HepG2 (cell line): ENCODE results near the gene FDPS. TPM values are rescaled to one million over a fixed set of nuclear protein-coding genes. Genes with fewer than 3 reads are reported as not detected.

Experiments used
- ATRX ChIP-seq: sonication (generic); formaldehyde crosslinking; IDR thresholded peaks from 2 replicates; pipeline ENCODE4 v1.4.0; 2020; ENCODE audit warnings: missing genetic modification reagents, borderline replicate concordance
- CHD4 ChIP-seq: fragments of 200-600 bp; sonication (generic); IDR thresholded peaks from 2 replicates; pipeline ENCODE4 v1.7.0; 2017; ENCODE audit warnings: mild to moderate bottlenecking, low read length, borderline replicate concordance
- DNMT3B ChIP-seq: conservative IDR thresholded peaks from 2 replicates; pipeline ENCODE4 v1.6.1; 2016; ENCODE audit warnings: missing biosample characterization, control low read depth
- GATA4 ChIP-seq: sonication (generic); IDR thresholded peaks from 2 replicates; pipeline ENCODE4 v1.6.1; 2016; ENCODE audit warnings: antibody characterized with exemption, low read depth, borderline replicate concordance
- HOXD1 ChIP-seq: sonication (generic); formaldehyde crosslinking; IDR thresholded peaks from 2 replicates; pipeline ENCODE4 v1.5.0; 2020; ENCODE audit warnings: missing genetic modification reagents
- MXD3 ChIP-seq: IDR thresholded peaks from 2 replicates; pipeline ENCODE4 v1.6.1; 2016; ENCODE audit warnings: mild to moderate bottlenecking, missing biosample characterization, missing genetic modification reagents
- MYC ChIP-seq: sonication (generic); formaldehyde crosslinking; IDR thresholded peaks from 2 replicates; pipeline ENCODE4 v1.9.0; 2021; ENCODE audit warnings: missing genetic modification reagents, borderline replicate concordance
- NONO ChIP-seq, 2 experiments: fragments of 450-650 bp in 1 of 2; sonication (generic) in 1 of 2; formaldehyde crosslinking in 1 of 2; IDR thresholded peaks in 1 of 2; conservative IDR thresholded peaks in 1 of 2; 2 replicates each; pipeline versions ENCODE4 v1.6.1 to v1.8.0; 2017 to 2022; ENCODE audit warnings: mild to moderate bottlenecking in 1 of 2, missing genetic modification reagents in 1 of 2, moderate library complexity in 1 of 2
- PAF1 ChIP-seq: IDR thresholded peaks from 2 replicates; pipeline ENCODE4 v1.6.1; 2016; ENCODE audit warnings: missing genetic modification reagents, missing compliant biosample characterization
- PRMT3 ChIP-seq: sonication (generic); formaldehyde crosslinking; IDR thresholded peaks from 2 replicates; pipeline ENCODE4 v1.8.1; 2022; ENCODE audit warnings: low read depth, mild to moderate bottlenecking, moderate library complexity, missing genetic modification reagents, borderline replicate concordance
- RARA ChIP-seq: IDR thresholded peaks from 2 replicates; pipeline ENCODE4 v1.6.1; 2016; ENCODE audit warnings: missing genetic modification reagents, missing compliant biosample characterization
- SIN3A ChIP-seq: IDR thresholded peaks from 2 replicates; pipeline ENCODE4 v1.6.1; 2011; ENCODE audit warnings: low read depth, mild to moderate bottlenecking, control low read depth, low read length, borderline replicate concordance
- SP4 ChIP-seq: sonication (generic); formaldehyde crosslinking; IDR thresholded peaks from 2 replicates; pipeline ENCODE4 v1.8.1; 2023; ENCODE audit warnings: mild to moderate bottlenecking, missing genetic modification reagents
- TBX3 ChIP-seq: fragments of 450-650 bp; IDR thresholded peaks from 2 replicates; pipeline ENCODE4 v1.6.1; 2017; ENCODE audit warnings: antibody characterized with exemption, mild to moderate bottlenecking, inconsistent platforms, borderline replicate concordance
- THAP9 ChIP-seq: sonication (generic); formaldehyde crosslinking; IDR thresholded peaks from 2 replicates; pipeline ENCODE4; 2020; ENCODE audit warnings: missing genetic modification reagents, mild to moderate bottlenecking, borderline replicate concordance
- XBP1 ChIP-seq: sonication (generic); formaldehyde crosslinking; IDR thresholded peaks from 2 replicates; pipeline ENCODE4 v1.5.0; 2020; ENCODE audit warnings: missing genetic modification reagents
- ZKSCAN5 ChIP-seq: sonication (generic); formaldehyde crosslinking; IDR thresholded peaks from 2 replicates; pipeline ENCODE4 v1.5.1; 2020; ENCODE audit warnings: mild to moderate bottlenecking, missing genetic modification reagents
- ZNF275 ChIP-seq: sonication (generic); formaldehyde crosslinking; IDR thresholded peaks from 2 replicates; pipeline ENCODE4 v1.8.0; 2022; ENCODE audit warnings: missing genetic modification reagents, mild to moderate bottlenecking, inconsistent platforms, borderline replicate concordance
- ZNF33A ChIP-seq: sonication (generic); formaldehyde crosslinking; IDR thresholded peaks from 2 replicates; pipeline ENCODE4 v1.5.1; 2020; ENCODE audit warnings: missing genetic modification reagents, mild to moderate bottlenecking, moderate library complexity, borderline replicate concordance
- polyA plus RNA-seq, 8 experiments: library from polyadenylated mRNA; depleted of rRNA in 3 of 8; stranded (reverse) in 7 of 8; unstranded in 1 of 8; fragments of >200 nt; fragmentation: Illumina TruSeq in 4 of 8; extraction: Trizol in 4 of 8; gene quantifications; 2 replicates each; pipeline versions ENCODE4 v1.2.1 to v1.2.3, GENCODE V29; 2011 to 2016; ENCODE audit warnings: low read depth in 4 of 8, missing spikeins in 1 of 8, mixed read lengths in 1 of 8; ENCODE audit not compliant: insufficient read depth in 1 of 8
- total RNA-seq, 5 experiments: library from RNA; depleted of rRNA; stranded (reverse); fragments of >200 nt; fragmentation: Illumina TruSeq; extraction: Trizol; gene quantifications; 2 replicates each; pipeline ENCODE4 v1.2.3, GENCODE V29; 2016; ENCODE audit warnings: low read depth in 1 of 5
- TF ChIP-seq, protein P1 (sequence below): sonication (generic); formaldehyde crosslinking; IDR thresholded peaks from 2 replicates; pipeline ENCODE4 v1.9.0; 2021; ENCODE audit warnings: missing genetic modification reagents, borderline replicate concordance
- TF ChIP-seq, protein P2 (sequence below): IDR thresholded peaks from 2 replicates; pipeline ENCODE4 v1.6.1; 2012; ENCODE audit warnings: inconsistent platforms

Gene FDPS
- total and polyA plus RNA-seq, 2 of the 13 experiments (the other 11 are each of a cell fraction or from before 2014, with no cell fraction given) = 264 to 519 TPM

DNA sequence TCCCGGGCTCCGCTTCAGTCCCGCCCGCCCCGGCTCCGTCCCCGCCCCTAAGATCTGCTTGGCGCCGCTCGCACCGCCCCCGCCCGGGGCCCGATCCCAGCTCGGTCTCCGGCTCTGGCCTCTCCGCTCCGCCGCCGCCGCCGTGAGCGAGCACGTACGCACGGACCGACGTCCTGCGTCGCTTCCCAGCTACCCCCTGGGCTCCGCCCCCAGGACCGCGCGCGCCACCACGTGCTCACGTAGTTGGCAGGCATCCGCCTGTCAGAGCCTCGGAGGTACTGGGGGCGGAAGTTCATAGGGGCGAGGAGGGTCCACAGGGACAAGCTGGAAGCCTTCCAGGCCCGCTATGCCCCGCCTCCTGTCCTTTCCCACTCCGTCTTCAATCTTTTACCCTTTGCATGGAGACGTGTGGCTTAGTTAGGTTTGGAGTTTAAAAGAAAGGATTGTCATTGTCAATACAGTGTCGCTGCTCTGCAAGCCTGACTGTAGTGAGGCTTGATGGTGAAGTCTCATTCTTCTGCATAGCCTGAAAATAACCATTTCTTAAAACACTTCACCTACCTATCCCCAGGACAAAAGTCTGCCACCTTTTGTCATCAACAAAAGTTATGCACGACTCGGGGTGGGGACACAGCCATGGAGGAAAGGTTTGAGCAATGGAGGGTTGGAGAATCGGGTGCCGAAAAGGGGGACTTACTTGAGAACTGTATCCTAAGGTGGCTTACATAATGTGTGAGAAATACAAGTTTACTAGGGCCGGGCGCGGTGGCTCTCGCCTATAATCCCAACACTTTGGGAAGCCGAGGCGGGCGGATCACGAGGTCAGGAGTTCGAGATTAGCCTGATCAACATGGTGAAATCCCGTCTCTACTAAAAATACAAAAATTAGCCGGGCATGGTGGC is 35.1 kb upstream of the FDPS start, which contains the start of gene CLK2 (continued):
- peak; percentile 75; the same call in 1 of the 2 replicates for TF ChIP-seq THAP9 (CRISPR knock-in tag)
- TF ChIP-seq ATRX (CRISPR knock-in tag) = no peak
- no peak for TF ChIP-seq PAF1 (CRISPR knock-in tag)
- TF ChIP-seq XBP1 (CRISPR knock-in tag) = no peak
- TF ChIP-seq, protein P1, sequence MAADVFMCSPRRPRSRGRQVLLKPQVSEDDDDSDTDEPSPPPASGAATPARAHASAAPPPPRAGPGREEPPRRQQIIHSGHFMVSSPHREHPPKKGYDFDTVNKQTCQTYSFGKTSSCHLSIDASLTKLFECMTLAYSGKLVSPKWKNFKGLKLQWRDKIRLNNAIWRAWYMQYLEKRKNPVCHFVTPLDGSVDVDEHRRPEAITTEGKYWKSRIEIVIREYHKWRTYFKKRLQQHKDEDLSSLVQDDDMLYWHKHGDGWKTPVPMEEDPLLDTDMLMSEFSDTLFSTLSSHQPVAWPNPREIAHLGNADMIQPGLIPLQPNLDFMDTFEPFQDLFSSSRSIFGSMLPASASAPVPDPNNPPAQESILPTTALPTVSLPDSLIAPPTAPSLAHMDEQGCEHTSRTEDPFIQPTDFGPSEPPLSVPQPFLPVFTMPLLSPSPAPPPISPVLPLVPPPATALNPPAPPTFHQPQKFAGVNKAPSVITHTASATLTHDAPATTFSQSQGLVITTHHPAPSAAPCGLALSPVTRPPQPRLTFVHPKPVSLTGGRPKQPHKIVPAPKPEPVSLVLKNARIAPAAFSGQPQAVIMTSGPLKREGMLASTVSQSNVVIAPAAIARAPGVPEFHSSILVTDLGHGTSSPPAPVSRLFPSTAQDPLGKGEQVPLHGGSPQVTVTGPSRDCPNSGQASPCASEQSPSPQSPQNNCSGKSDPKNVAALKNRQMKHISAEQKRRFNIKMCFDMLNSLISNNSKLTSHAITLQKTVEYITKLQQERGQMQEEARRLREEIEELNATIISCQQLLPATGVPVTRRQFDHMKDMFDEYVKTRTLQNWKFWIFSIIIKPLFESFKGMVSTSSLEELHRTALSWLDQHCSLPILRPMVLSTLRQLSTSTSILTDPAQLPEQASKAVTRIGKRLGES = no peak
- TF ChIP-seq GATA4 = peak; percentile 30; the same call in 1 of the 2 replicates
- no peak for TF ChIP-seq ZKSCAN5 (CRISPR knock-in tag)
- TF ChIP-seq CHD4 = no peak
- TF ChIP-seq MXD3 (CRISPR knock-in tag) = peak; percentile 74; the same call in 1 of the 2 replicates
- TF ChIP-seq PRMT3 (CRISPR knock-in tag) = no peak
- TF ChIP-seq, protein P2, sequence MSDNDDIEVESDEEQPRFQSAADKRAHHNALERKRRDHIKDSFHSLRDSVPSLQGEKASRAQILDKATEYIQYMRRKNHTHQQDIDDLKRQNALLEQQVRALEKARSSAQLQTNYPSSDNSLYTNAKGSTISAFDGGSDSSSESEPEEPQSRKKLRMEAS = peak; percentile 98
- peak; percentile 84 for TF ChIP-seq RARA (CRISPR knock-in tag)
- no peak for TF ChIP-seq NONO (IDR thresholded peaks at IDR 0.05)
- peak; percentile 90 for TF ChIP-seq NONO (CRISPR knock-in tag; conservative IDR thresholded peaks at IDR 0.05)
- TF ChIP-seq ZNF33A (CRISPR knock-in tag) = no peak
- TF ChIP-seq MYC = peak; percentile 98
- TF ChIP-seq SIN3A = peak; percentile 78; the same call in 1 of the 2 replicates
- TF ChIP-seq TBX3 = no peak
- no peak for TF ChIP-seq ZNF275
- no peak for TF ChIP-seq DNMT3B (CRISPR knock-in tag)
- TF ChIP-seq SP4 (CRISPR knock-in tag) = peak; percentile 90
- TF ChIP-seq HOXD1 (CRISPR knock-in tag) = peak; percentile 33; the same call in 1 of the 2 replicates
